HG02678 (cell line): ENCODE results near the gene VASH2.
"Not testable (repeated sequence)": the region's sequence is repeated elsewhere in the genome, so short reads cannot be mapped to it uniquely, and the experiment has no call there.

Experiments
- ATAC-seq: cut with Tn5 transposase; IDR thresholded peaks from one replicate; pipeline ENCODE4 v1.9.1; 2021; ENCODE audit warnings: mild to moderate bottlenecking, moderate library complexity; ENCODE audit not compliant: unreplicated experiment

VASH2 gene

GRCh38 chr1:213017447-213018273 is 67.3 kb downstream of the VASH2 start:
- ATAC-seq: no peak

DNA sequence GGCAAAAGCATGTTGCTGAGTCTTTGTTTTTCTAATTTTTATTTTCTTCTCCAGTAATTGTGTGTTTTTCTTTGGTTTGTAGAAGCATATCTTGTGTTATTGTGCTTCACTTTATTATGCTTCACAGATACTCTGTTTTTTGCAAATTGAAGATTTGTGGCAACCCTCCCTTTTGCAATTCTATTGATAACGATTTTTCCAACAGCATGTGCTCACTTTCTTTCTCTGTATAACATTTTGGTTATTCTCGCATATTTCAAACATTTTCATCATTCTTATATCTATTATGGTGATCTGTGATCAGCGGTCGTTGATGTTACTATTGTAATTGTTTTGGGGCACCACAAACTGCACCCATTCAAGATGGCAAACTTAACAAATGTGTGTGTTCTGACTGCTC is 69.1 kb downstream of the VASH2 start:
- ATAC-seq: no peak

GRCh38 chr1:213020016-213020415 is 69.7 kb downstream of the VASH2 start:
- ATAC-seq: no peak

DNA sequence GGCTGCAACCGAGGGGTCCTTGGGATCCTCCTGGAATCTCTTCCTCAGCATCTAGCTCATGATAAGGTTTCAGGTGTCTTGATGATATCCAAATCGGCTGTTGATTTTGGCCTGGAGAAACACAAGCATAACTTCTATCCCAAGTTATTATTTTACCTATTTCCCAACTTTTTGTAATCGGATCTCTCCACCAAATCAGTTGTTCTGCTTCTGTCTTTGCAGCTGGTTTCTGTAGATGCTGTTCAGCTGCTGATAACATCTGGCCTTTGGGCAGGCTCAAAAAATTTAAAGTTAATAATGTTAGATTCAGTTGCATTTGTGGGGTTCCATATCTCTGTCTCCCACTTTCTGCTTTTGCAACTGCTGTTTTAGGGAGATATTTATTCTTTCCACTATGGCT is 76.7 kb downstream of the VASH2 start:
- ATAC-seq: not testable (repeated sequence)

GRCh38 chr1:213032651-213033050 is 82.3 kb downstream of the VASH2 start:
- ATAC-seq: no peak

GRCh38 chr1:213034713-213035112 is 84.4 kb downstream of the VASH2 start:
- ATAC-seq: no peak

DNA sequence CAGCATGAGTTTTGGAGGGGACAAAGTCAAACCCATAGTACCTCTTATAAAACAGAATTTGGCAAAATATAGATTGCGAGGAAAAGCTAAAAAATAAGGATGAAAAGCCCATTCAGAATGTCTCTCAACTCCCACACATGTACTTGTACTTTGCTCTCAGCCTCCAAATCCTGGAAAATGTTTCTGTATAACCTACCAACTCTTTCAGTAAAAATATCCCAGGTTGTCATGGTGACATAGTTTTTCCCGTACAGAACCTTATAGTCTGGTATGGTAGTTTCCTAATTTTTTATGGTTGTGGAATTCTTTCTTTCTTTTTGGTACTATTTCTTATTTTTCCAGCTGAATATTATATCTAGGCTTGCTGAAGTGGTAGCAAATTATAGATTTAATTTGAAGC is 85.2 kb downstream of the VASH2 start:
- ATAC-seq: no peak
